H1 (cell line): Measurements from ENCODE around the gene JAKMIP1. TPM values are rescaled to one million over a fixed set of nuclear protein-coding genes. Genes with fewer than 3 reads are reported as not detected.

Experiments
- CTCF ChIA-PET: fragments of 300-600 bp; sonication (Branson Sonifier 250); formaldehyde crosslinking; loops from one replicate; lab custom pipeline; 2021; ENCODE audit not compliant: partially characterized antibody; lab: Charles Lee
- POLR2A ChIA-PET: fragments of 300-600 bp; sonication (Branson Sonifier 250); formaldehyde crosslinking; loops from one replicate; lab custom pipeline; 2021; ENCODE audit warnings: inconsistent platforms; ENCODE audit not compliant: partially characterized antibody; lab: Charles Lee
- DNase-seq, 2 experiments: peaks; one replicate each; pipeline versions ENCODE4 v3.0.0 to v3.0.0-alpha.2; 2010 to 2022; ENCODE audit warnings: low spot score in 2 of 2, low read depth in 1 of 2, mixed read lengths in 1 of 2
- FAIRE-seq: peaks from 2 replicates; lab custom pipeline; 2011; peaks lifted over from hg19 to GRCh38; lab: Jason Lieb, UNC
- H2AFZ ChIP-seq: 2 replicates; pipeline ENCODE4 v1.8.1; 2012; ENCODE audit warnings: low read length, inconsistent platforms
- H2AK5ac ChIP-seq: 2 replicates; pipeline ENCODE4 v1.6.1; 2013; ENCODE audit warnings: low read depth, low read length
- H2BK120ac ChIP-seq: replicated peaks from 2 replicates; pipeline ENCODE3; 2013; ENCODE audit warnings: low read depth, low read length, inconsistent platforms
- H2BK12ac ChIP-seq: 2 replicates; pipeline ENCODE4 v1.6.1; 2013; ENCODE audit warnings: low read depth, low read length
- H2BK15ac ChIP-seq: 2 replicates; pipeline ENCODE4 v1.6.1; 2013; ENCODE audit warnings: low read length
- H2BK20ac ChIP-seq: 2 replicates; pipeline ENCODE4 v1.6.1; 2013; ENCODE audit warnings: low read length
- H2BK5ac ChIP-seq: 2 replicates; pipeline ENCODE4 v1.6.1; 2013; ENCODE audit warnings: low read depth, low read length
- H3K14ac ChIP-seq: 2 replicates; pipeline ENCODE4 v1.6.1; 2013; ENCODE audit warnings: inconsistent platforms; ENCODE audit not compliant: insufficient read length
- H3K18ac ChIP-seq: 2 replicates; pipeline ENCODE4 v1.6.1; 2013; ENCODE audit warnings: low read length; ENCODE audit errors: extremely low read depth
- H3K23ac ChIP-seq: 2 replicates; pipeline ENCODE4 v1.6.1; 2013; ENCODE audit warnings: inconsistent platforms; ENCODE audit not compliant: insufficient read length
- H3K23me2 ChIP-seq: 2 replicates; pipeline ENCODE4 v1.6.1; 2013; ENCODE audit warnings: low read depth, low read length
- H3K27ac ChIP-seq: 2 replicates; pipeline ENCODE4 v1.6.1; 2011; ENCODE audit warnings: low read depth, low read length, inconsistent platforms
- H3K27me3 ChIP-seq, 4 experiments: replicated peaks in 1 of 4; 1 replicate in 1 of 4; 2 replicates in 3 of 4; pipeline versions ENCODE4 v1.6.1 to v1.8.1; 2011 to 2013; ENCODE audit warnings: low read length in 3 of 4, mild to moderate bottlenecking in 3 of 4, inconsistent platforms in 2 of 4, mixed read lengths in 2 of 4, moderate library complexity in 1 of 4; ENCODE audit not compliant: control insufficient read depth in 3 of 4, insufficient read depth in 3 of 4; ENCODE audit errors: extremely low read depth in 1 of 4
- H3K36me3 ChIP-seq, 4 experiments: 2 replicates each; pipeline versions ENCODE4 v1.6.1 to v1.8.1; 2011 to 2013; ENCODE audit warnings: mild to moderate bottlenecking in 4 of 4, low read length in 3 of 4, moderate library complexity in 2 of 4, control low read depth in 1 of 4, inconsistent platforms in 1 of 4; ENCODE audit not compliant: insufficient read depth in 4 of 4, control insufficient read depth in 2 of 4
- H3K4ac ChIP-seq: replicated peaks from 2 replicates; pipeline ENCODE3; 2013; ENCODE audit warnings: low read length, low read depth, mixed read lengths, inconsistent platforms; ENCODE audit not compliant: insufficient read length
- H3K4me1 ChIP-seq, 4 experiments: replicated peaks in 1 of 4; 1 replicate in 1 of 4; 2 replicates in 3 of 4; pipeline versions ENCODE4 v1.6.1 to v1.8.1; 2011 to 2013; ENCODE audit warnings: low read length in 3 of 4, inconsistent platforms in 2 of 4, mixed read lengths in 1 of 4; ENCODE audit not compliant: insufficient read depth in 4 of 4, control insufficient read depth in 3 of 4
- H3K4me2 ChIP-seq, 2 experiments: 2 replicates each; pipeline versions ENCODE4 v1.6.1 to v1.8.1; 2011 to 2013; ENCODE audit warnings: low read depth in 2 of 2, low read length in 2 of 2, control low read depth in 1 of 2, inconsistent platforms in 1 of 2, mild to moderate bottlenecking in 1 of 2; ENCODE audit not compliant: insufficient read depth in 1 of 2
- H3K4me3 ChIP-seq, 4 experiments: fragments of 200-600, 300-600 bp in 1 of 4; sonication (generic), shearing (Covaris generic), sonication (Bioruptor Twin) in 1 of 4; 2 replicates each; pipeline versions ENCODE4 v1.5.1 to v1.8.1; 2011 to 2016; ENCODE audit warnings: low read length in 4 of 4, low read depth in 3 of 4, control low read depth in 2 of 4, inconsistent platforms in 2 of 4, mild to moderate bottlenecking in 2 of 4, mixed read lengths in 1 of 4, moderate library complexity in 1 of 4; ENCODE audit not compliant: insufficient read depth in 2 of 4; ENCODE audit errors: extremely low read depth in 1 of 4
- H3K56ac ChIP-seq: replicated peaks from 2 replicates; pipeline ENCODE3; 2013; ENCODE audit warnings: low read depth, mild to moderate bottlenecking, mixed read lengths, low read length, inconsistent platforms; ENCODE audit not compliant: insufficient read length
- H3K79me1 ChIP-seq: 2 replicates; pipeline ENCODE4 v1.6.1; 2013; ENCODE audit warnings: low read depth, low read length, control low read depth
- H3K79me2 ChIP-seq, 2 experiments: 2 replicates each; pipeline versions ENCODE4 v1.6.1 to v1.8.1; 2012 to 2013; ENCODE audit warnings: low read length in 2 of 2, mild to moderate bottlenecking in 2 of 2, inconsistent platforms in 1 of 2; ENCODE audit not compliant: insufficient read depth in 2 of 2, control insufficient read depth in 1 of 2
- H3K9ac ChIP-seq, 4 experiments: replicated peaks in 1 of 4; 1 replicate in 1 of 4; 2 replicates in 3 of 4; pipeline versions ENCODE4 v1.6.1 to v1.8.1; 2011 to 2013; ENCODE audit warnings: low read depth in 3 of 4, low read length in 3 of 4, control low read depth in 2 of 4, mild to moderate bottlenecking in 2 of 4, moderate library complexity in 2 of 4, inconsistent platforms in 1 of 4; ENCODE audit errors: extremely low read depth in 1 of 4
- H3K9me3 ChIP-seq, 2 experiments: 2 replicates each; pipeline versions ENCODE4 v1.6.1 to v1.8.1; 2012 to 2013; ENCODE audit warnings: mild to moderate bottlenecking in 2 of 2, moderate library complexity in 2 of 2, control low read depth in 1 of 2, inconsistent platforms in 1 of 2, low read depth in 1 of 2, low read length in 1 of 2, mixed read lengths in 1 of 2; ENCODE audit not compliant: insufficient read depth in 2 of 2
- H4K20me1 ChIP-seq, 2 experiments: replicated peaks in 1 of 2; 2 replicates each; pipeline versions ENCODE3 to v1.8.1; 2011 to 2013; ENCODE audit warnings: inconsistent platforms in 2 of 2, low read length in 2 of 2, mild to moderate bottlenecking in 1 of 2; ENCODE audit not compliant: insufficient read depth in 2 of 2, control insufficient read depth in 1 of 2
- H4K5ac ChIP-seq: 2 replicates; pipeline ENCODE4 v1.6.1; 2013; ENCODE audit warnings: low read length, low read depth, mixed read lengths, inconsistent platforms; ENCODE audit not compliant: insufficient read length
- H4K8ac ChIP-seq: 2 replicates; pipeline ENCODE4 v1.8.0; 2013; ENCODE audit warnings: mild to moderate bottlenecking, moderate library complexity, low read length, inconsistent platforms; ENCODE audit not compliant: insufficient read depth; ENCODE audit errors: extremely low read depth
- H4K91ac ChIP-seq: replicated peaks from 2 replicates; pipeline ENCODE3; 2013; ENCODE audit warnings: low read length, mixed read lengths, inconsistent platforms; ENCODE audit not compliant: insufficient read length
- JUND ChIP-seq: IDR thresholded peaks from 2 replicates; pipeline ENCODE4 v1.6.1; 2011; ENCODE audit warnings: mild to moderate bottlenecking, improper control_type of control experiment, low read length
- SUZ12 ChIP-seq: fragments of 200-600 bp; sonication (generic); IDR thresholded peaks from 2 replicates; pipeline ENCODE4 v1.6.1; 2012; ENCODE audit warnings: mild to moderate bottlenecking, inconsistent platforms, low read length, moderate library complexity, mixed read lengths
- TAF7 ChIP-seq: optimal IDR thresholded peaks from 2 replicates; pipeline ENCODE3; 2011; ENCODE audit warnings: low read depth, mild to moderate bottlenecking, inconsistent platforms, low read length, moderate library complexity, borderline replicate concordance
- WGBS, 2 experiments: shearing (Covaris generic) in 1 of 2; methylation state at CpG; one replicate each; pipeline versions ENCODE4 v1.1.6 to v1.1.7; 2013 to 2015; ENCODE audit warnings: low lambda C conversion rate in 2 of 2, mixed read lengths in 2 of 2, inconsistent platforms in 1 of 2, low coverage in 1 of 2, missing lambda C conversion rate in 1 of 2; ENCODE audit not compliant: insufficient replicate concordance in 2 of 2, insufficient coverage in 1 of 2, insufficient read length in 1 of 2; ENCODE audit errors: extremely low coverage in 1 of 2, missing lambda C conversion rate in 1 of 2; 5-methylcytosine and 5-hydroxymethylcytosine counted together
- polyA plus RNA-seq, 7 experiments: library from polyadenylated mRNA; depleted of rRNA in 3 of 7; stranded (reverse) in 5 of 7; unstranded in 2 of 7; fragments of >200 nt in 5 of 7; fragments of 200-250 nt in 2 of 7; gene quantifications; 1 replicate in 5 of 7; 2 replicates in 1 of 7; 4 replicates in 1 of 7; pipeline versions ENCODE4 v1.2.1 to v1.2.3, GENCODE V29; 2011 to 2013; ENCODE audit warnings: missing spikeins in 2 of 7, mixed read lengths in 2 of 7
- total RNA-seq: library from RNA; stranded (reverse); fragmentation: NEBNext Ultra II Directional; extraction: Animal tissue kit (Norgen Biotek cat#: 25700); gene quantifications from 2 replicates; pipeline ENCODE4 v1.2.1, GENCODE V29; 2021

Gene JAKMIP1
- total and polyA plus RNA-seq, 2 of the 8 experiments (the other 6 are each of a cell fraction or from before 2014, with no cell fraction given): 2.5 to 4.4 TPM

- WGBS, 2 experiments: 75% methylated on average over 2 of the region's 2 CpGs; no CpG with 5 or more reads in 1 of the 2 experiments
- Histone ChIP-seq H4K5ac (no peak overlapping the region), H3K14ac (no peak overlapping the region), H3K4me3 (no peak overlapping the region), H2AK5ac (no peak overlapping the region), H3K27me3 (0 out of 7 replicates have a peak, but pooled peaks cover 0 to 3% (median 0%) of the 10 kb centered on the region in 4 experiments), H2BK12ac (no peak overlapping the region), H2BK20ac (no peak overlapping the region), H3K27ac (no peak overlapping the region), H3K79me1 (no peaks in the 10 kb centered on the region), H3K18ac (no peak overlapping the region), H2AFZ (no peak overlapping the region), H3K36me3 (no peaks in the 10 kb centered on the region), H4K91ac (no peak overlapping the region), H3K4ac (no peak overlapping the region), H3K4me1 (peaks cover 0 to 8% (median 4%) of the 10 kb centered on the region in 4 experiments; a peak in 4 of 7 replicates), H2BK120ac (no peak overlapping the region), H2BK15ac (no peak overlapping the region), H4K20me1 (no peaks in the 10 kb centered on the region), H3K9me3 (no peaks in the 10 kb centered on the region), H3K4me2 (no peak overlapping the region), H3K23me2 (no peaks in the 10 kb centered on the region), H3K9ac (no peak overlapping the region), H3K56ac (no peak overlapping the region), H3K79me2 (no peaks in the 10 kb centered on the region), H3K23ac (no peak overlapping the region), H2BK5ac (no peak overlapping the region), H4K8ac (no peak overlapping the region)
- DNase-seq (no peak), FAIRE-seq (no peak)
- TF ChIP-seq TAF7 (no peak), SUZ12 (no peak), JUND (no peak)
- ChIA-PET POLR2A (interaction anchor here (1.9 kb wide), 1 partner anchor 90 kb away, joined by 4 read pairs; no protein-coding TSS in a partner anchor), CTCF (interaction anchor here (0.7 to 7.7 kb wide), 16 partner anchors 11 to 267 kb away, joined by 3 to 111 read pairs (median 7); no protein-coding TSS in a partner anchor)
These were observed 111.4 kb downstream of the JAKMIP1 start for GRCh38 chr4:6088950-6089349.
